ENCODE results near the gene ZBTB9.

The ZBTB9 gene

DNA sequence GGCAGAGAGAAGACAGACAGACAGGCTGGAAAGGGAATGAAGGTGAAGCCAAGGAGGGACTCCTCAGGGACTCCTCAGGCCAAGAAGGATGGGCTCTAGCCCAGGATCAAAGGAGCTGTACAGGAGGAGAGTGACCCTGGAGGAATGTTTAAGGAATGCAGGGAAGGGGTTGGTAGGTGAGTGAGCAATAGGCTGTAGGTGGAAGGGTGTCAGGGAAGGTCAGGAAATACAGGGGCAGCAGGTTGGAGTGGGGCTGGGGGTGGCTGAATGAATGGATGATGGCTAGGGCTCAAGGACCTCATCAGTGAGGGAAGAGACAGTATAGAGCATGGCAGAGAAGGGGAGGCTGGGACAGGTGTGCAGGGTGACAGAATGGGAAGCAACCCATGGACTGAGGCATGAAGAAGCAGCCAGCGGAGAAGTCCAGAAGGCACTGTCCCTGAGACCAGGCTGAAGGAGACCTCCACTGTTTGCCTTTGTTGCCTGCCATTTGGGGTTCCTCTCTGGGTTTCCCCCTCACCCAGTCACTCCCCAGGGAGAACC is 21.3 kb upstream of the ZBTB9 start:
- no peak for DNase-seq (ENCODE audit: low read depth in 1 of 2, low spot score in 1 of 2)

DNA sequence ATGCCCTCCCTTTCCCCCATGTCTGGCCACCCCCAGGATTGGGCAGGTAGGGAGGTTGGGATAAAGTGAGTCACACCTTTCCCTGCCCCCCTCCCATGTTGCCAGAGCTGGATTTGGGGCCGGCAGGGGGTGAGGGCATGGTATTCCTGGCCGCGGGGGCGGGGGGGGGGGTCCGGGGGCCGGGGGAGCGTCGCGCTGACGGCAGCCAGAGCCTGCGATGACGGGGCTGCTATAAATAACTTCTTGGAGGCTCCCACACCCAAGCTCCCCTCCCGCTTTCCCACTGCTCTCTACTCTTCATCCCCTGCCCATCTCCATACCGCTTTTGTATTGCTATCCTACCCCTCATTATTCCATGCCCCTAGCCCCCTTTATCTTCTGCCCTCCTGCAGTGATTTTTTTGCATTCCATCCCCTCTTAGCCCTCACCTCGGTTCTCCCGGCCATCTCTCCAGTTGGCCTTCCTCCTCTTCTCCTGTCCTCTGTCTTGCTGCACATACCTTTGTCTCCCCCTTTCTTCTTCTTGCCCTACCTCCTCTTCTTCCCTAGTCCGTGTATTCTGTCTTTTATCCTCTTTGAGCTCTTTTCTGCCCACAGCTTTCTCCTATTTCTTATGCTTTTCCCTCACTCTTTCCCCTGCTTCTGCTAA is 20.7 kb upstream of the ZBTB9 start:
- no peak for DNase-seq (ENCODE audit: low read depth in 1 of 2, low spot score in 1 of 2)

DNA sequence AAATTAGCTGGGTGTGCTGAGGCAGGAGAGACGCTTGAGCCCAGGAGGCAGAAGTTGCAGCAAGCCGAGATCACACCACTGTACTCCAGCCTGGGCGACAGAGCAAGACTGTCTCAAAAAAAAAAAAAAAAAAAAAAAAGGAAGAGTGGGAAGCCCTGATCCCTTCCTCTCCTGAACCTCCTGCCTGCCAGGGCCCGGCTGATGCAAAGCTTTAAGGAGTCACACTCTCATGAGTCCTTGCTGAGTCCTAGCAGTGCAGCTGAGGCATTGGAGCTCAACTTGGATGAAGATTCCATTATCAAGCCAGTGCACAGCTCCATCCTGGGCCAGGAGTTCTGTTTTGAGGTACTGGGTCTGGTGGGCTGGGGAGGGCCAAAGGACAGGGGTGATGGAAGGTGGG is 19.4 kb upstream of the ZBTB9 start:
- no peak for DNase-seq (ENCODE audit: low read depth in 1 of 2, low spot score in 1 of 2)

DNA sequence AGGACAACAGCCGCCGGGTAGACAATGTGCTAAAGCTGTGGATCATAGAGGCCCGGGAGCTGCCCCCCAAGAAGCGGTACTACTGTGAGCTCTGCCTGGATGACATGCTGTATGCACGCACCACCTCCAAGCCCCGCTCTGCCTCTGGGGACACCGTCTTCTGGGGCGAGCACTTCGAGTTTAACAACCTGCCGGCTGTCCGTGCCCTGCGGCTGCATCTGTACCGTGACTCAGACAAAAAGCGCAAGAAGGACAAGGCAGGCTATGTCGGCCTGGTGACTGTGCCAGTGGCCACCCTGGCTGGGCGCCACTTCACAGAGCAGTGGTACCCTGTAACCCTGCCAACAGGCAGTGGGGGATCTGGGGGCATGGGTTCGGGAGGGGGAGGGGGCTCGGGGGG is 16.7 kb upstream of the ZBTB9 start:
- no peak for DNase-seq (ENCODE audit: low read depth in 1 of 2, low spot score in 1 of 2)

DNA sequence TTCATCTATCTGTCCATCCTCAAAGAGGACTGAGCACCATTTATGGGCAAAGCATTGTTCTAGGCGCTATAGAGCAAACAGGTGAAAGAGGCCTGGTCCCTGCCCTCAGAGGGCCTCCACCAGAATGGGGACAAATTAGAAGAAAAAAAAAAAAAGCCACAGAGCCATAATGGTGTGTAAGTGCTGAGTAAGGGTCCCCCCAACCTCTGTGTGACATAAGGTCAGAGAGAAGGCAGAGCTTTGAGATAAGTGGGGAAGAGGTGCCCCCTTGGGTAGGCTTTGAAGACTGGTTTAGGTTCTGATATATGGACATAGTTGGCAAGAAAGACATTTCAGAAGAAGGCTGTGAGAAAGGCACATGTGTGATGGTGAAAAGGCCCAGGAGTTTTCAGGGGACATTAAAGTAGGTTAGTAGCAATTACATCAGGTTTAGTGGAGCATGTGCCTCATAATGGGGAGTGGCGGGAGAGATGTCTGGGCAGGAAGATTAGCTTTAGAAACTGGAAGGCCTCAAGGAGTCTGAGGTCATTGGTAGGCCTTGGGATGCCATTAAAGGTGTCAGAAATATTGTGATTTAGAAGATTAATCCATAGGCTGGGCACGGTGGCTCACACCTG is 15.3 kb upstream of the ZBTB9 start:
- DNase-seq (ENCODE audit: low read depth in 1 of 2, low spot score in 1 of 2): no peak

DNA sequence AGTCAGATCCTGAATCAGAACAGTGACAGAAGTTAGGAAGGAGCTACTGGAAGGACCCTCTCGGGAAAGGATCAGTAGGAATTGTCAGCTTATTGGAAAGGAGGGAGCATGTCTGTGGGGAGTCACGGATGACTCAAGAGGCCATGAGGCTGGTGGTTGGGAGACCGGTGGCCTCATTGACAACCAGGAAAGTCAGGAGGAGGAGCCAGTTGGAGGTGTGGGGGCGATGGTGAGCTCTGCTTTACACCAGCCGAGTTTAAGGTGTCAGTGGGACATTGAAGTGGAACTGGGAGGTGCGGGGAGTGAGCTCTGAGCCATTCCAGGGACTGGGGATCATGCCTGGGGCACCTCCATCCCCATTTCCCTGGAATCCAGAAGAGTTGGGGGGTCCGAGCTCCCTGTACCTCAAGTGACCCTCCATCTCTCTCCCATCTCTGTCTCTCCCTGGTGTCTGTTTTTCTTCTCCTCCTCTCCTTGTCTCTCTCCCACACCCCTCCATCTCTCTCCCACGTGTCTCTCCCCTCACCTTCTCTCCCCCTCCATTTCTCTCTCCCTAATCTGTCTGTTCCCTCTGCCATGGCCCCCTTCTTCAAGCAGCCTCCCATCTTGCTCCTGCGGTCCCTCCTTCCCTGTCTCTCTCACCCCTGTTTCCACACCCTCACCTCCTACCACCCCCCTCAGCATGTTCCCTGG is 14.3 kb upstream of the ZBTB9 start:
- no peak for DNase-seq (ENCODE audit: low read depth in 1 of 2, low spot score in 1 of 2)

DNA sequence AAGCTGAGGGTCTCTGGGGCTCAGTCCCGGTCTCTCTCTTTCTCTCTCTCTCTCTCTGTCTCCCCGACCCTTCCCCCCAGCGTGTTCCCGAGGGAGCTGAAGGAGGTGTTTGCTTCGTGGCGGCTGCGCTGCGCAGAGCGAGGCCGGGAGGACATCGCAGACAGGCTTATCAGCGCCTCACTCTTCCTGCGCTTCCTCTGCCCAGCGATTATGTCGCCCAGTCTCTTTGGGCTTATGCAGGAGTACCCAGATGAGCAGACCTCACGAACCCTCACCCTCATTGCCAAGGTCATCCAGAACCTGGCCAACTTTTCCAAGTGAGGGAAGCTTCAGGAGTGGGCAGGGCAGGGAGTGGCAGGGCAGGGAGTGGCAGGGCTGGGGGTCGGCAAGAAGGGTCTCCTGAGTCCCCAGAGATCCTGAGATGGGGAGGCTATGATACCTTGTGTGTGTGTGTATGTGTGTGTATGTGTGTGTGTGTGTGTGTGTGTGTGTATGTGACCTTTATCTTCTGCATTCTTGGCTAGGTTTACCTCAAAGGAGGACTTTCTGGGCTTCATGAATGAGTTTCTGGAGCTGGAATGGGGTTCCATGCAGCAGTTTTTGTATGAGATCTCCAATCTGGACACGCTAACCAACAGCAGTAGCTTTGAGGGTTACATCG is 13.6 kb upstream of the ZBTB9 start:
- DNase-seq (ENCODE audit: low read depth in 1 of 2, low spot score in 1 of 2): no peak

DNA sequence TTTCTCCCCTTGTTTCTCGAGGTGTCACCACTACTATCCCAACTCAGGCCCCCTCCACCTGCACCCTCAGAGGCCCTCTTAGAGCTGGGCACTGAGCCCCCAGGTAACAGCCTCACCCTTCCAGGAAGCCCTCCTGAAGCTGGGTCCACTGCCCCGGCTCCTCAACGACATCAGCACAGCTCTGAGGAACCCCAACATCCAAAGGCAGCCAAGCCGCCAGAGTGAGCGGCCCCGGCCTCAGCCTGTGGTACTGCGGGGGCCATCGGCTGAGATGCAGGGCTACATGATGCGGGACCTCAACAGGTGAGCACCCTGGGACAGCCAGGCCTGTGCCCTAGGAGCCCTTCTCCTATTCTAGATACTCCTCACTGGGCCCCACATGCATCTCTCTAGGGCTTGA is 12.9 kb upstream of the ZBTB9 start:
- no peak for DNase-seq (ENCODE audit: low read depth in 1 of 2, low spot score in 1 of 2)

DNA sequence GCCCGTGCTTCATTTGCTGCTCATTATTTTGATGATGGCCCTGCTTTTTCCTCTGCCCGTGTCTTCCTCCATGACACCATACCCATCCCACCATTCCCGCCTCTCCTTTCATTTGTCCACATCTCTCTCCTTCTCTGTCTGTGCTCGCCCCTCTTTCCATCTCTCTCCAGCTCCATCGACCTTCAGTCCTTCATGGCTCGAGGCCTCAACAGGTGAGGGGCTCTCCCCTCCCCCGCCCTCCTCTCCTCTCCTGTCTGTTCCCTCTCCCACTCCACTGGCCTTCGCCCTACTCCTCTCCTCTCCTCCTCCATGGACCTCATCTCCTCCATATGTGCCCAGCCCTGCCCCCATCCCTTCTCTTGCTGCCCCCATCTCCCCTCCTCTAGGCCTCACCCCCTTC is 12.1 kb upstream of the ZBTB9 start:
- DNase-seq (ENCODE audit: low read depth in 1 of 2, low spot score in 1 of 2): no peak

DNA sequence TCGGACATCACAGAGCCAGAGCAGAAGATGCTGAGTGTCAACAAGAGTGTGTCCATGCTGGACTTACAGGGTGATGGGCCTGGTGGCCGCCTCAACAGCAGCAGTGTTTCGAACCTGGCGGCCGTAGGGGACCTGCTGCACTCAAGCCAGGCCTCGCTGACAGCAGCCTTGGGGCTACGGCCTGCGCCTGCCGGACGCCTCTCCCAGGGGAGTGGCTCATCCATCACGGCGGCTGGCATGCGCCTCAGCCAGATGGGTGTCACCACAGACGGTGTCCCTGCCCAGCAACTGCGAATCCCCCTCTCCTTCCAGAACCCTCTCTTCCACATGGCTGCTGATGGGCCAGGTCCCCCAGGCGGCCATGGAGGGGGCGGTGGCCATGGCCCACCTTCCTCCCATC is 11.4 kb upstream of the ZBTB9 start:
- DNase-seq (ENCODE audit: low read depth in 1 of 2, low spot score in 1 of 2): no peak

DNA sequence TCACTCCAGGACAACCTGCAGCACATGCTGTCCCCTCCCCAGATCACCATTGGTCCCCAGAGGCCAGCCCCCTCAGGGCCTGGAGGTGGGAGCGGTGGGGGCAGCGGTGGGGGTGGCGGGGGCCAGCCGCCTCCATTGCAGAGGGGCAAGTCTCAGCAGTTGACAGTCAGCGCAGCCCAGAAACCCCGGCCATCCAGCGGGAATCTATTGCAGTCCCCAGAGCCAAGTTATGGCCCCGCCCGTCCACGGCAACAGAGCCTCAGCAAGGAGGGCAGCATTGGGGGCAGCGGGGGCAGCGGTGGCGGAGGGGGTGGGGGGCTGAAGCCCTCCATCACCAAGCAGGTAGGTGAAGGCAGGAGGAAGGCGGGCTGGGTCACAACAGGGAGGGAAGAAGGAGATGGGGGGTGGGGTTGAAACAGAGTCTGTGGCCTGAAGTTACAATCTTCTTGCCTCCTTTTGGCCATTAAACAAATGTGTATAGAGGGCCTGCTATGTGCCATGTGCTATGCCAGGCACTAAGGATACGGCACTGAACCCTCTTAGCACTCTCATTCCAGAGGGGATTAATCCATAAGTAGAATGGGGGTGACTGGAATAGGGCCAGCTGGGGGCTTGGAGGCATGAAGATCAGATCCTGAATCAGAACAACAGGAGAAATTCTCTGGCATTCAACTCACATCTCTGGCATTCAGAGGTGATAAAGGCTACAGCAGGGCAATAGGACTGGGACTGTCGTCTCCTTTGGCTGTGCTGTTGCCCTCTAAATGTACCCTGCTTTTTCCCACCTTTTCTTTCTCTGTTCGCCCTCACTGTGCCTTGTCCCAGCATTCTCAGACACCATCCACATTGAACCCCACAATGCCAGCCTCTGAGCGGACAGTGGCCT is 10.5 kb upstream of the ZBTB9 start:
- DNase-seq (ENCODE audit: low read depth in 1 of 2, low spot score in 1 of 2): no peak

DNA sequence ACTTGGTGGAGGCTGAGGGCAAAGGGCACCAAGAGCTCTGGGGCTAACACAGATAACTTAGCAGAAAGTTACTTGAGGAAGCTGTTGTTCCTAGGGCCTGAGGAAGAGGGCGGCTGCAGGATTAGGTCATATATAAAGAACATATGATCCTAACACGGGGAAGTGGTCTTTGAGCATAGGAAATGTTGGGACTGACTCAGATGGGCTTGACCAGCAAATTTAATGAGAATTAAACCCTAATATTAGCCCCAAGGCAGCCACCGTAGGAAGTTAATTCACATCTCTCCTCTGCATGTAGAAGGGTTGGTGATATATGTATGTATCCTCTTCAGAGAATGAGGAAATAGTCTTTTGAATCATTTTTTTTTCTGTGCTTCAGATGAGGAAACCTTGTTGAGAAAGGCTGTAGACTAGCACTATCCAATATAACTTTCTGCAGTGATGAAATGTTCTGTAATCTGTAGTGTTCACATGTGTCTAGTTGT is 9.2 kb upstream of the ZBTB9 start:
- DNase-seq (ENCODE audit: low read depth in 1 of 2, low spot score in 1 of 2): no peak

DNA sequence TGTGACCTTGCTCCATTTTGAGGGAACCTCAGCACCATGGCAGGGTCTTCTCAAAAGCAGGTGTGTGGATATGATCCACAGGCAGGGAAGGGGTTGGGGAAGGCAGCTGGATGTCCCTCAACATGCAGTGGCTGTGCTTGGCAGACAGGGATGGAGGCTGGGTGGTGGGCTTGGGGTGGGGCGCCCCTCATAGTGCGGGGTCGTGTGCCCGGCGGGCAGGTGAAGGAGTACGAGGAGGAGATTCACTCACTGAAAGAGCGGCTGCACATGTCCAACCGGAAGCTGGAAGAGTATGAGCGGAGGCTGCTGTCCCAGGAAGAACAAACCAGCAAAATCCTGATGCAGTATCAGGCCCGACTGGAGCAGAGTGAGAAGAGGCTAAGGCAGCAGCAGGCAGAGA is 8.0 kb upstream of the ZBTB9 start:
- no peak for DNase-seq (ENCODE audit: low read depth in 1 of 2, low spot score in 1 of 2)

DNA sequence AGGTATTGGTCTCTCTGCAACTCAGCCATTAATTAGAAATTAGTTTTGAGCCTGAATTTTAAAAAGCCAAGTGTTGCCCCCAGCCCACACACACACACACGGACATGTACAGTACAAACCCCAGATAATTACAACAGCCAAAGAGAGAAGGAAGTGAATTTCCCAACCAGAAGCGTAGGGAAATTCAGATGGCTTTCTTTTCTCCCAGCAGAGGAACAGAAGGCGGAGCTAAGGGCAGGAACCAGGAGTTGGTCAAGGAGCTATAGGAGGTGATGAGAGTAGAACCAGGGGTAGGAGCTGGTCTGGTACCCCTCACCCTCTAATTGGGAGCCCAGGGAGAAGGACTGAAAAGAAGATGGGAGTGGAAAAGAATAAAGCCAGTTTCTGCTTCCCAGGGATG is 3.9 kb upstream of the ZBTB9 start:
- no peak for DNase-seq (ENCODE audit: low read depth in 1 of 2, low spot score in 1 of 2)

DNA sequence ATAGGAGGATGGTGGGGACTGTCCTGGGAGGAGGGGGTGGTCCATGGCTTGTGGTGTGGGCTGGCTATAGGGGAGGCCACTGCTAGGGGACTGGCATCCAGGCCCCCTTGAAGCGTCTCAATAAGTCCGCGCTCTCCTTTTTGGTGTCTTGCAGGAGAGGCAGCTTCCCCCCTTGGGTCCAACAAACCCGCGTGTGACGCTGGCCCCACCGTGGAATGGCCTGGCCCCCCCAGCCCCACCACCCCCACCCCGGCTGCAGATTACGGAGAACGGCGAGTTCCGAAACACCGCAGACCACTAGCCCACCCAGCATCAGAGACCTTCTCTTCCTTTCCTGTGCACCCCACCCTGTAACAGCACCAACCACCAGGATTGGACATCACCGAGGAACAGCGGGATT is 2.8 kb upstream of the ZBTB9 start:
- no peak for DNase-seq (ENCODE audit: low read depth in 1 of 2, low spot score in 1 of 2)

DNA sequence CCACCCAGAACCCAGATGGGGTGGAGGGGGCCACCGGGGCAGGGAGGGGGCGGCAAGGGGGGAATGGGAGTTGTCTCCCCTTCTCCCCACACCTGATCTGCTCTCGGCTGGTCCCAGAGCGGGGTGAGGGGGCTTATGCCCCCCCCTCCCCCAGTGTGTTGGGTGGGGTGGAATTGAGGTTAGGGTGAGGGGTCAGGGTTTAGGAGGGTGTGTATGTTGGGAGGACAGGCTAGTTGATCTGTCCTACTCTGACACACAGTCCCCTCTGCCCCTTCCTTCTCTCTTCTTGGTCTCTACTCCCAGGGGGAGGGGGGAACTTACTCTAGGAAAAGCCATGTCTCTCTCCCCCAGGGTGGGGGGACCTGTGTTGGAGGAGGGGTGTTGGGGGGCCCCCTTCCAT is 1.9 kb upstream of the ZBTB9 start:
- DNase-seq (ENCODE audit: low read depth in 1 of 2, low spot score in 1 of 2): no peak

DNA sequence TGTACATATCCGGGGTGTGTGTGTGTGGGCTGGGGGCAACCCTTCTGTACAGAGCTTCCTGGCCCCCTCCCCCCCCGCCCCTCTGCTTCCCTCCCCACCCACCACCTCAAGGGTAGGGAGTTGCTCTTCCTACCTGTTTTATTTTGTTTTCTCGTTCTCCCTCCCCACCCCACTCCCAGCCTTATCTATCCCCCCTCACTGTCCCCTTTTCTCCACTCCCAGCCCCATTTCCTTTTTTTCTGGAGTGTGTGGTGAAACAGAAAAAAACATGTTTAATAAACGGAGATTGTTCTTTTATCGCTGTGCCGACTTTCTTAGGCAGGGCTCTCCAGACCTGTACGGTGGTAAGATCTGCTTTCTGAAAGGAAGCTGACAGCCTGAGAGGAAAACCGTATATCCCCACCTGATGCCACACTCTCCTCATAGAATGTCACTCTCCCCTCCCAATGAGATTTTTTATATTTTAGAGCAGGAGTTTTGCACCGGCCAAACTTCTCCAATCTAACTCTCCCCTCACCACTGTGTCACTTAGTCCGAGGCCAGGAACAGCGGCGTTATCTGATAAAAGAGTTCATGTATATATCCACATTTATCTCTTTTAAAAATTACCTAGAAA is 875 bp upstream of the ZBTB9 start:
- no peak for DNase-seq (ENCODE audit: low read depth in 1 of 2, low spot score in 1 of 2)

DNA sequence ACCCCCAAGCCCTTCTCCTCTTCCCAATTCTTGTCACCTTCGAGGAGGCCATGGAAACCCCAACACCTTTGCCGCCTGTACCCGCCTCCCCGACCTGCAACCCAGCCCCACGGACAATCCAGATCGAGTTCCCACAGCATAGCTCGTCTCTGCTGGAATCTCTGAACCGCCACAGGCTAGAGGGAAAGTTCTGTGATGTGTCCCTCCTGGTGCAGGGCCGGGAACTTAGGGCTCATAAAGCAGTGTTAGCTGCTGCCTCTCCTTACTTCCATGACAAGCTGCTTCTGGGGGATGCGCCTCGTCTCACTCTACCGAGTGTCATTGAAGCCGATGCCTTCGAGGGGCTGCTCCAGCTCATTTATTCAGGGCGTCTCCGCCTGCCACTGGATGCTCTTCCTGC is 675 bp downstream of the ZBTB9 start:
- no peak for DNase-seq (ENCODE audit: low read depth in 1 of 2, low spot score in 1 of 2)

DNA sequence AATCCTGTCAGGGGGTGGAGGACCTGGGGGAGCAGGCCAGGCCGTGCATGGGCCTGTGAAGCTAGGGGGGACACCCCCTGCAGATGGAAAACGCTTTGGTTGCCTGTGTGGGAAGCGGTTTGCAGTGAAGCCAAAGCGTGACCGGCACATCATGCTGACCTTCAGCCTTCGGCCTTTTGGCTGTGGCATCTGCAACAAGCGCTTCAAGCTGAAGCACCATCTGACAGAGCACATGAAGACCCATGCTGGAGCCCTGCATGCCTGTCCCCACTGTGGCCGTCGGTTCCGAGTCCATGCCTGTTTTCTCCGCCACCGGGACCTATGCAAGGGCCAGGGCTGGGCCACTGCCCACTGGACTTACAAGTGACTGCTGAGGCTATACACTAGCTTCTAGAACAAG is 1.8 kb downstream of the ZBTB9 start:
- DNase-seq (ENCODE audit: low read depth in 1 of 2, low spot score in 1 of 2): no peak

DNA sequence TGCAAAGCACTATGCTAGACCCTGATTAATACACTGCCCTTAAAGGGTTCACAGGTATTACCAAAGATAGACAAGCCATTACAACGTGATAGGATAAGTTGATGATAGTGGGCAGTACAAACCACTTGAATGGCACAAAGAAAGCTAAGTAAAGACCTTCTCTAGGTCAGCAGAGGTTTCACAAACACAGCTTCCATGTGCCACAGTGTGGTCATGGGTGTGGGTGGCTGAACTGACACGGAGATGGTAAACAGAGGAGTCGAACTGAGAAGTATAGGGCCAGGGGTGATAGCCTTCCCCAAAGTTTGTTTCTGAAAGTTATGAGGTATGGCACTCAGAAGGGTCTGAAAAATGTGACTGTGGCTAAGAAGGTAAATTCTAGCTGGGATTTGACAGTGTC is 4.3 kb downstream of the ZBTB9 start:
- no peak for DNase-seq (ENCODE audit: low read depth in 1 of 2, low spot score in 1 of 2)

All from stimulated activated CD4-positive, alpha-beta T cell treated with anti-CD3 and anti-CD28 coated beads, Interleukin-15, amount 100 ng/mL, for 1 hour (primary cell).